ENCODE results near the gene HDAC4. TPM values are rescaled to one million over a fixed set of nuclear protein-coding genes. Genes with fewer than 3 reads are reported as not detected.

The HDAC4 gene
- total and polyA plus RNA-seq, 2 donors (not counting 1 experiment from before 2014, with no cell fraction given): 13.5 to 46.0 TPM

DNA sequence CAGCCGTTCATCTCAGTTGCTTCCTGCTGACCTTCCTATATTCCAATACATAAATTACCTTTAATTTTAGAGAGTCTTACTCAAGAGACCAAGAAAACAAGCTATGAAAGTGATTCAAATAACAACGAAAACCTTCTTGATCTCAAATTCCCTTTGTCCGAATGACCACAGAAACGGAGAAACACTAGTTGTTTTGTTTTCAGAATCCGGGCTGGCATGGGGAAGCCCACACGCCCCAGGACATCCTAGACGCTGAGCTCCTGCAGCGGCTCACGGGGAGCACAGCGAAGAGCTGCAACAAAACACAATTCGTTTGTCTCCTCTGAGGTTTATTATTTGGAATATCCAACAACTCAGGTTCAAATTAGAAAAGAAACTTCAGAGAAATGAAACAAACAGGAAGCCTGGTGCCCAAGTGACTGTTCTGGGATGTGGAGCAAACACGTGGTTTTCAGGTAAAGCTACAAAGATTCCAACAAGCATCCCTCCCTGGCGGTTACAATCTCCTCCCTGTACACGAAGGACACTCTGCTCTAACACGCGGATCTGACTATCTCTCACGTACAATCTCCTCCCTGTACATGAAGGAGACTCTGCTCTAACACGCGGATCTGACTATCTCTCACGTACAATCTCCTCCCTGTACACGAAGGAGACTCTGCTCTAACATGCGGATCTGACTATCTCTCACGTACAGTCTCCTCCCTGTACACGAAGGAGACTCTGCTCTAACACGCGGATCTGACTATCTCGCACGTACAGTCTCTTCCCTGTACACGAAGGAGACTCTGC is 315.4 kb downstream of the HDAC4 start:
- ChIA-PET CTCF (no interaction called here), POLR2A (no interaction called here)
- no peaks in the 10 kb centered on the region for H3K27me3 ChIP-seq (replicated peaks in 1 of 4; ENCODE audit: control extremely low read depth in 1 of 4, control insufficient read depth in 3 of 4, insufficient read depth in 4 of 4, low read length in 3 of 4)
- no peak overlapping the region for H3K27ac Mint-ChIP-seq
- no peaks in the 10 kb centered on the region for H4K20me1 ChIP-seq (ENCODE audit: control insufficient read depth, insufficient read depth, low read length, poor library complexity, severe bottlenecking)
- no peak for DNase-seq
- H2AFZ ChIP-seq (ENCODE audit: insufficient read depth, low read depth, low read length, poor library complexity, severe bottlenecking): no peak overlapping the region
- H3K27ac ChIP-seq (ENCODE audit: low read length in 2 of 2): no peak overlapping the region
- no peak overlapping the region for H3K9ac ChIP-seq (ENCODE audit: low read length)
- intact Hi-C loops (cut with micrococcal nuclease): no loop called here
- no peaks in the 10 kb centered on the region for H3K9me3 Mint-ChIP-seq (ENCODE audit: insufficient read depth)
- H3K4me1 Mint-ChIP-seq: no peaks in the 10 kb centered on the region
- no peak overlapping the region for H3K4me3 Mint-ChIP-seq
- no peak overlapping the region for H3K4me2 ChIP-seq (replicated peaks; ENCODE audit: low read depth, low read length, poor library complexity, severe bottlenecking)
- H3K79me2 ChIP-seq (ENCODE audit: control insufficient read depth, insufficient read depth, low read length): no peaks in the 10 kb centered on the region
- no peak overlapping the region for H3K4me3 ChIP-seq (ENCODE audit: control extremely low read depth in 1 of 5, extremely low read depth in 1 of 5, insufficient read depth in 1 of 5, low read depth in 2 of 5, low read length in 4 of 5)
- H3K27me3 Mint-ChIP-seq: no peaks in the 10 kb centered on the region
- WGBS (ENCODE audit: insufficient coverage): 95% methylated on average over 21 of the region's 29 CpGs
- H3K9me3 ChIP-seq (ENCODE audit: control extremely low read depth in 1 of 3, control insufficient read depth in 2 of 3, insufficient read depth in 1 of 3, low read length in 2 of 3): no peaks in the 10 kb centered on the region
- no peak for ATAC-seq (ENCODE audit: low read depth)
- peaks cover 0 to 3% of the 10 kb centered on the region in 2 experiments for H3K36me3 ChIP-seq (replicated peaks in 1 of 2; ENCODE audit: control extremely low read depth in 1 of 2, control insufficient read depth in 1 of 2, extremely low read depth in 1 of 2, insufficient read depth in 2 of 2, low read length in 1 of 2)
- TF ChIP-seq, protein P1, sequence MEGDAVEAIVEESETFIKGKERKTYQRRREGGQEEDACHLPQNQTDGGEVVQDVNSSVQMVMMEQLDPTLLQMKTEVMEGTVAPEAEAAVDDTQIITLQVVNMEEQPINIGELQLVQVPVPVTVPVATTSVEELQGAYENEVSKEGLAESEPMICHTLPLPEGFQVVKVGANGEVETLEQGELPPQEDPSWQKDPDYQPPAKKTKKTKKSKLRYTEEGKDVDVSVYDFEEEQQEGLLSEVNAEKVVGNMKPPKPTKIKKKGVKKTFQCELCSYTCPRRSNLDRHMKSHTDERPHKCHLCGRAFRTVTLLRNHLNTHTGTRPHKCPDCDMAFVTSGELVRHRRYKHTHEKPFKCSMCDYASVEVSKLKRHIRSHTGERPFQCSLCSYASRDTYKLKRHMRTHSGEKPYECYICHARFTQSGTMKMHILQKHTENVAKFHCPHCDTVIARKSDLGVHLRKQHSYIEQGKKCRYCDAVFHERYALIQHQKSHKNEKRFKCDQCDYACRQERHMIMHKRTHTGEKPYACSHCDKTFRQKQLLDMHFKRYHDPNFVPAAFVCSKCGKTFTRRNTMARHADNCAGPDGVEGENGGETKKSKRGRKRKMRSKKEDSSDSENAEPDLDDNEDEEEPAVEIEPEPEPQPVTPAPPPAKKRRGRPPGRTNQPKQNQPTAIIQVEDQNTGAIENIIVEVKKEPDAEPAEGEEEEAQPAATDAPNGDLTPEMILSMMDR (IDR thresholded peaks at IDR 0.05): no peak
- TF ChIP-seq EZH2 (IDR thresholded peaks at IDR 0.05; ENCODE audit: borderline replicate concordance, insufficient read depth, low read depth, low read length, poor library complexity, severe bottlenecking): no peak
- H3K4me1 ChIP-seq (ENCODE audit: control insufficient read depth in 2 of 2, insufficient read depth in 2 of 2, low read length in 2 of 2): no peaks in the 10 kb centered on the region

DNA sequence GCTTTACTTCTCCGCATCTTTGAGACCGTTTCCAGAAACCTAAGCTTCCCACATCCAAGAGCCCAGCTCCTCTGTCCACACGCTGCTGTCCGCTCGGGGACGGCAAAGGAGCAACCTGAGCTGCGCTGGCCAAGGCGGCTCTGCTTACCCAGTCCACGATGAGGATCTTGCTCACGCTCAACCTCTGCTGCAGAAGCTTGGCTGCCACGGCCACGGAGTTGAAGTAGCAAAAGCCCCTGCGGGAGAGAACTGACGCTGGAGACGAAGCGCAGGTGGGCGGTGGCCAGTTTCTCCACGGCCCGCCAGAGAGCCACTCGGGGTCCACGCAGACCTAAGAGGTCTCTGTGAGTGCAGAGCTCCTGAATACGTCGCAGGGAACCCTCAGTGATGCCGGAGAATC is 316.8 kb downstream of the HDAC4 start:
- intact Hi-C loops (cut with micrococcal nuclease): no loop called here
- Histone ChIP-seq H3K9me3 (ENCODE audit: control extremely low read depth in 1 of 3, control insufficient read depth in 2 of 3, insufficient read depth in 1 of 3, low read length in 2 of 3) (no peaks in the 10 kb centered on the region), H3K79me2 (ENCODE audit: control insufficient read depth, insufficient read depth, low read length) (no peaks in the 10 kb centered on the region), H3K27me3 (replicated peaks in 1 of 4; ENCODE audit: control extremely low read depth in 1 of 4, control insufficient read depth in 3 of 4, insufficient read depth in 4 of 4, low read length in 3 of 4) (no peaks in the 10 kb centered on the region), H4K20me1 (ENCODE audit: control insufficient read depth, insufficient read depth, low read length, poor library complexity, severe bottlenecking) (no peaks in the 10 kb centered on the region), H3K4me3 (ENCODE audit: control extremely low read depth in 1 of 5, extremely low read depth in 1 of 5, insufficient read depth in 1 of 5, low read depth in 2 of 5, low read length in 4 of 5) (no peak overlapping the region), H3K4me1 (ENCODE audit: control insufficient read depth in 2 of 2, insufficient read depth in 2 of 2, low read length in 2 of 2) (no peaks in the 10 kb centered on the region), H3K36me3 (replicated peaks in 1 of 2; ENCODE audit: control extremely low read depth in 1 of 2, control insufficient read depth in 1 of 2, extremely low read depth in 1 of 2, insufficient read depth in 2 of 2, low read length in 1 of 2) (peaks cover 0 to 5% of the 10 kb centered on the region in 2 experiments), H2AFZ (ENCODE audit: insufficient read depth, low read depth, low read length, poor library complexity, severe bottlenecking) (no peak overlapping the region), H3K27ac (ENCODE audit: low read length in 2 of 2) (no peak overlapping the region), H3K9ac (ENCODE audit: low read length) (no peak overlapping the region), H3K4me2 (replicated peaks; ENCODE audit: low read depth, low read length, poor library complexity, severe bottlenecking) (no peak overlapping the region)
- no peak overlapping the region for H3K27ac Mint-ChIP-seq
- CTCF ChIA-PET: no interaction called here
- H3K4me3 Mint-ChIP-seq: no peak overlapping the region
- WGBS (ENCODE audit: insufficient coverage): 98% methylated on average over 24 of the region's 24 CpGs
- H3K4me1 Mint-ChIP-seq: no peaks in the 10 kb centered on the region
- no peak for DNase-seq
- no peak for TF ChIP-seq EZH2 (IDR thresholded peaks at IDR 0.05; ENCODE audit: borderline replicate concordance, insufficient read depth, low read depth, low read length, poor library complexity, severe bottlenecking)
- TF ChIP-seq, protein P1 (IDR thresholded peaks at IDR 0.05): no peak
- ATAC-seq (ENCODE audit: low read depth): no peak
- H3K9me3 Mint-ChIP-seq (ENCODE audit: insufficient read depth): no peaks in the 10 kb centered on the region
- H3K27me3 Mint-ChIP-seq: no peaks in the 10 kb centered on the region
- POLR2A ChIA-PET: no interaction called here
